RWPE1 (cell line): Measurements from ENCODE around the gene TCF3.

ENCODE experiments used
- CTCF ChIA-PET: fragments of 350-600 bp; sonication (Branson Sonifier 250); formaldehyde crosslinking; extraction: SDS; loops from one replicate; lab custom pipeline; 2021; lab: Yijun Ruan, JAX
- POLR2A ChIA-PET: fragments of 400-600 bp; formaldehyde crosslinking; extraction: SDS; loops from one replicate; lab custom pipeline; 2020; ENCODE audit warnings: antibody characterized with exemption; ENCODE audit not compliant: low non-redundant PET; lab: Yijun Ruan, JAX
- DNase-seq: peaks from one replicate; pipeline ENCODE4 v3.0.0; 2012; ENCODE audit warnings: low spot score
- H3K27ac ChIP-seq: fragments of 450-650 bp; 2 replicates; pipeline ENCODE4 v1.5.1; 2017
- TF ChIP-seq, protein P1 (sequence below): fragments of 450-650 bp; conservative IDR thresholded peaks from 2 replicates; pipeline ENCODE4 v1.5.1; 2017; ENCODE audit warnings: low read depth, mild to moderate bottlenecking

TCF3 gene

DNA sequence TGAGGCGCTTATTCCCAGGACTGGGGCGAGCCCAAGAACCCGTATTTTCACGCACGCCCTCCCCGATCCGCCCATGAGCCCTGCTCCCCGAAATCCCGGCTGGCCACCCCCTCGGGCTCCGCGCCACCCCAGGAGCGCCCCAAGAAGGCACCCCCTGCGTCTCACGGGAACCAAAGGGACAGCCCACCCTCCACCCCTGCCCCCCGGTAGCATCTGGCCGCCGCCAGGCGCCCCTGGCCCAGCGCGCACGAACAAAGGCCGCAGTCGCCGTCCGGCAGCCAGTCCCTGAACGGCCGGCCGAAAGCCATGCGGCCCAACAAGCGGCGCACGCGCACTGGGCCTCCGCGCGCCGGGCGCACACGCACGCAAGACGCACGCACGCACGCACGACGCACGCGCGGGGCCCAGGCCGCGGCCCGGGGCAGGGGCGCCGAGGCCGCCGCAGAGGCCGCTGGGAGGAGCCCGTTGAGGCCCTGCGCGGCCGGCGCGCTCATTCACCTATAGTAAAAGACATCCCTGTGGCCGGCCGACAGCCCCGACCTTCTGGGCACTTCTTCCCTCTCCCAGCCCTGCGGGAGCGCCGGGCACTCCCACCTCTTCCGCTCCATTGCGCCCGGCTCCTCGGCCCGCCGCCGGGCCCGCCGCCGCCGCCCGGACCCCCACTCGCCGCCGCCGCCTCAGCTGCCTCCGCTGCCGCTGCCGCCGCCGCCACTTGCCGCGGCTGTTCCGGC lies 60.2 kb downstream of the TCF3 start:
- TF ChIP-seq, protein P1, sequence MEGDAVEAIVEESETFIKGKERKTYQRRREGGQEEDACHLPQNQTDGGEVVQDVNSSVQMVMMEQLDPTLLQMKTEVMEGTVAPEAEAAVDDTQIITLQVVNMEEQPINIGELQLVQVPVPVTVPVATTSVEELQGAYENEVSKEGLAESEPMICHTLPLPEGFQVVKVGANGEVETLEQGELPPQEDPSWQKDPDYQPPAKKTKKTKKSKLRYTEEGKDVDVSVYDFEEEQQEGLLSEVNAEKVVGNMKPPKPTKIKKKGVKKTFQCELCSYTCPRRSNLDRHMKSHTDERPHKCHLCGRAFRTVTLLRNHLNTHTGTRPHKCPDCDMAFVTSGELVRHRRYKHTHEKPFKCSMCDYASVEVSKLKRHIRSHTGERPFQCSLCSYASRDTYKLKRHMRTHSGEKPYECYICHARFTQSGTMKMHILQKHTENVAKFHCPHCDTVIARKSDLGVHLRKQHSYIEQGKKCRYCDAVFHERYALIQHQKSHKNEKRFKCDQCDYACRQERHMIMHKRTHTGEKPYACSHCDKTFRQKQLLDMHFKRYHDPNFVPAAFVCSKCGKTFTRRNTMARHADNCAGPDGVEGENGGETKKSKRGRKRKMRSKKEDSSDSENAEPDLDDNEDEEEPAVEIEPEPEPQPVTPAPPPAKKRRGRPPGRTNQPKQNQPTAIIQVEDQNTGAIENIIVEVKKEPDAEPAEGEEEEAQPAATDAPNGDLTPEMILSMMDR, result no peak
- CTCF ChIA-PET, result interaction anchor here (0.6 to 1.1 kb wide), 2 partner anchors 23 to 189 kb away, joined by 3 read pairs; no protein-coding TSS in a partner anchor
- DNase-seq, result peak; percentile 86
- peak overlapping the region; percentile 99 for H3K27ac ChIP-seq
- POLR2A ChIA-PET, result no interaction called here

DNA sequence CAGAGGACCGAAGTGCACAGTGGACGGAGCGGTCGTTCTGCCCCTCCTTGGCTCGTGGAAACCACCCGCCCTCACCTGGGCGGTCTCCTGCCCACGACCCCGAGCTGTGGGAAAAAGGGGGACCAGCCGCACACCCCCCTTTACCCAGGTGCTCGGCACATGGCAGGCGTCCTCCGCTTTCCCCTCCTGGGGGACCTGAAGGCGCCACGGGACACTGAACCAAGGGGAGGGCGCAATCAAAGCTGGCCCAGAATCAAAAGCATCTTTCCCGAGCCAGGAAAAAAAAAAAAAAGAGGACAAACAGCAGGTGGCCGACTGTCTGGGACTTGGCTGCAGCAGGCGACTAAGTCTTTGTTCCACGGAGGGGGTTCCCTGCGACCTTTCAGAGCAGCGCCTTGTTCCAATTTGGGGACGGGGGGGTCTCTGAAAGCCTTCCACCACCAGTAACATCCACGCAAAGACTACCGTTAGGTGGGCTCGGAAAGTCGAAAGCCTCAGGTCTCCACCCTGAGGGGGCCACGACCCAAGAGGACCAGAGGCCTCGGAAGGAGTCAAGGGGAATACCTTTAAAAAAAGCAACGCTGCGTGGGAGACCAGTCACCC lies 60.9 kb downstream of the TCF3 start:
- TF ChIP-seq, protein P1, result no peak
- ChIA-PET CTCF (interaction anchor here (0.6 to 1.1 kb wide), 3 partner anchors 15 to 45 kb away, joined by 3 read pairs; no protein-coding TSS in a partner anchor), POLR2A (no interaction called here)
- no peak for DNase-seq
- peak overlapping the region; percentile 99 for H3K27ac ChIP-seq

DNA sequence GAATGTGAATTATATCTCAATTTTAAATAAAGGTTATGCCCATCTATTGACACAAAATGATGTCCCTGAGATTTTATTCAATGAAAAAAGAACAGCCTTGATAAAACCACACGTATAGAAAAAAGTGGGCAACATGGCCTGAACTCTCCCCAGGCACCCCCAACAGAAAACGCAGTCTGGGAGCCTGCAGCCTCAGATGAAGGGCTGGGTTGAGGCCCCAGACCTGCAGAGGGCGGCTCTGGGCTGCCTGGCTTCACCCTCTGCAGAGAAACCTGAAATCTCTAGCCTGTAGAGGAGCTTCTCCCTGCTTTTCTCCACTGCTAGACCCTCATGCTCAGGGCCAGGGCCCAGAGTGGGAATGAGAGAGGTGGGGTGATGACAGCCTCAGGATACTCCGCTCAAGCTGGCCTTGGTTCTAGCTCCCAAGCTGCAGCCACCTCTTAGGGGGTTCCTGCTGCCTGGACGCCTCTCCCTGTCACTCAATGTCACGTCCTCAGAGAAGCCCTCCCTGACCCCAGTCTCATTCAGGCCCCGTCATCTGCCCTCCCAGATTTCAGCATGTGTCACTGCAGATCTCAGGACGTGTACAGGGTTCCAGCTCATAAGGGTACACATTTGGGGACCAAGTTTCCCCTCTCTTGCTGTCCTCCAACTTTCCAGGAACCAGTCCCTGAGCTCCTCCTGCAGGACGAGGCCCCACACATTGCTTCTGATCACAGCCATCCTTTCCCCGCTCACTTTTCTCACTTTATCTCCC lies 61.6 kb downstream of the TCF3 start:
- CTCF ChIA-PET, result interaction anchor here (0.6 to 1.1 kb wide), 4 partner anchors 16 to 44 kb away, joined by 3 read pairs; no protein-coding TSS in a partner anchor
- POLR2A ChIA-PET, result interaction anchor here (0.5 to 0.6 kb wide), 5 partner anchors 9 to 556 kb away, joined by 3 to 9 read pairs (median 5); no protein-coding TSS in a partner anchor
- H3K27ac ChIP-seq, result peak overlapping the region; percentile 99
- no peak for DNase-seq
- TF ChIP-seq, protein P1, result no peak; the same call in 1 of the 2 replicates

DNA sequence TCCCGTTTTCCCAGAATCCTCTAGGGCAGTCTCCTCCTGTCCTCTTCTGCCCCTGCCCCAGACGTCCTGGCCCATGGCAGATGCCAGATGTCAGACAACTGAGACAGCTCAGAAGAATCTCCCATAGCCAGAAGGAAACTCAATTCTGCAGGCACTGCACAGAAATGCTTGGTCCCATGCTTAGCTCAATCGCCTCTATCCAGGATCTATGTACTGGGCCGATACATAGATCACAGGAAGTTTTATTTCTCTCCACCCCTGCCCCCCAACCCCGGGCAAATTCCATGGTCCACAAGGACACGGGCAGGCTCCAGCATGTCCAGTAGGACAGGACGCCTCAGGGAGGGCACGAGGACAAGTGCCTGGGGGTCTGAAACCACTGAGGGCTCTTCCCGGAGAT lies 64.5 kb downstream of the TCF3 start:
- CTCF ChIA-PET, result interaction anchor here (0.6 to 1.2 kb wide), 2 partner anchors 42 to 101 kb away, joined by 5 to 7 read pairs; no protein-coding TSS in a partner anchor
- no peak for DNase-seq
- TF ChIP-seq, protein P1, result no peak
- POLR2A ChIA-PET, result no interaction called here
- peak overlapping the region; percentile 99 for H3K27ac ChIP-seq

DNA sequence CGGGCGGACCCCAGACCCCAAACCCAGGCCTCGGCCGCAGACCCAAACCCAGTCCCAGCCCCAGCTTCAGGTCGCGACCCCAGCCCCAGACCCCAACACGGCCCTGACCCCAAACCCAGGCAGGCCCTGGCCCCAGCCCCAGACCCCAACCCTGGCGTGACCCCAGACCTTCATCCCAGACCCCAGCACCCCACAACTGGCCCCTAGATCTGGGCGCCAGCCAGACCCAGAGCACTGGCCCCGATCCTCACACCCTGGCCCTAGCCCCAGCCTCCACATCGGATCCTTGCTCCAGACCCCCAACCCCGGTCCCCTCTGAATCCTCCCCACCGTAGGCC lies 67.2 kb downstream of the TCF3 start:
- TF ChIP-seq, protein P1, result no peak
- DNase-seq, result no peak
- peak overlapping the region; percentile 99; the same call in 1 of the 2 replicates for H3K27ac ChIP-seq
- ChIA-PET POLR2A (no interaction called here), CTCF (no interaction called here)

DNA sequence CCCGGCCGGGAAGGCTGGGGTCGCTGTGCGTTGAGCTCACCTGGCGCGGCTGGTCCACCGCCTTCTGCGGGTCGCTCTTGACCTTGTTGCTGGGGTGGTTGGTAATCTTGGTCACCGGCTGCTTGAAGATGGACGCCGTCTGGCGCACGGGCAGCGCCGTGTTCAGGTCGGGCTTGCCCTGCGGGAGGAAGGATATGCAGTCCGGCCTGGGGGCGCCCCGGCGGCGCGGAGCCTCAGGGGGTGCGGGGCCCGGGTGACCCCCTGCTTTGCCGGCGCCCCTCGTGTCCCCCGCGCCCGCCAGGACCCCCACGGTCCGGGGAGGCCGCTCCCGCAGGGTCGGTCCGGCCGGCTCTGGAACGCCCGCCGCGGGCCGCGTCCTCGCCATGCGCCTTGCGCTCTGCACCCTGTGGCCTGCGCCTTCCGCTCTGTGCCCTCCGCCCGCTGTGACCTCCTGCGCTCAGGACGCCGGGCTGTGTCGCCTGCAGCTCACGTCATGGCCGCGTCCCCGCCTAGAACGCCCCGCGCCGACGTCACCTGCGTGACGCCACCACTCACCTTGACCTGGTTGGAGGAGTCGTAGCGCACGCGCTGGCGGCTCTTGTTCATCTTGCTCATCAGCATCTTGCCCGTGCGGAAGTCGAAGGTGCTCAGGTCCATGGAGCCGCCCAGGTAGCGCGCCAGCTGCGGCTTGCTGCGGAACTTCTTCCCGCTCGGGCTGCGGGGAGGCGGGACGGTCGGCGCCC lies 67.7 kb downstream of the TCF3 start:
- ChIA-PET POLR2A (no interaction called here), CTCF (no interaction called here)
- TF ChIP-seq, protein P1, result no peak
- DNase-seq, result no peak
- H3K27ac ChIP-seq, result peak overlapping the region; percentile 27; the same call in 1 of the 2 replicates
